Glutamatergic neuron (in vitro differentiated cells): Measurements from ENCODE around the gene FBH1. TPM values are rescaled to one million over a fixed set of nuclear protein-coding genes. Genes with fewer than 3 reads are reported as not detected.

Source experiments
- DNase-seq: peaks from one replicate; pipeline ENCODE4 v3.0.0; 2022
- H3K27ac Mint-ChIP-seq: one replicate; pipeline ENCODE4 v1.8.0; 2020; ENCODE audit warnings: mild to moderate bottlenecking, mixed read lengths, inconsistent platforms; ENCODE audit not compliant: unreplicated experiment
- H3K27me3 Mint-ChIP-seq: one replicate; pipeline ENCODE4 v1.8.0; 2020; ENCODE audit warnings: mild to moderate bottlenecking, moderate library complexity, mixed read lengths, inconsistent platforms; ENCODE audit not compliant: unreplicated experiment
- H3K36me3 Mint-ChIP-seq: one replicate; pipeline ENCODE4 v1.8.0; 2020; ENCODE audit warnings: mild to moderate bottlenecking, mixed read lengths, inconsistent platforms; ENCODE audit not compliant: unreplicated experiment
- H3K4me1 Mint-ChIP-seq: one replicate; pipeline ENCODE4 v1.8.0; 2020; ENCODE audit warnings: mild to moderate bottlenecking, low read depth, mixed read lengths, inconsistent platforms; ENCODE audit not compliant: unreplicated experiment
- H3K4me3 Mint-ChIP-seq: one replicate; pipeline ENCODE4 v1.8.0; 2020; ENCODE audit warnings: mild to moderate bottlenecking, mixed read lengths, inconsistent platforms; ENCODE audit not compliant: unreplicated experiment
- H3K9me3 Mint-ChIP-seq: one replicate; pipeline ENCODE4 v1.8.0; 2020; ENCODE audit warnings: mild to moderate bottlenecking, moderate library complexity, mixed read lengths, inconsistent platforms; ENCODE audit not compliant: unreplicated experiment
- total RNA-seq: library from RNA; stranded (reverse); fragmentation: NEBNext Ultra II Directional; extraction: Animal tissue kit (Norgen Biotek cat#: 25700); gene quantifications from one replicate; pipeline ENCODE4 v1.2.1, GENCODE V29; 2021; ENCODE audit not compliant: unreplicated experiment
- TF ChIP-seq, protein P1 (sequence below): fragments of 200-600 bp; sonication (generic); IDR thresholded peaks from one replicate; pipeline ENCODE4 v1.5.0; 2021; ENCODE audit not compliant: partially characterized antibody, unreplicated experiment

The FBH1 gene
- total RNA-seq, 1 donor from 2014 or later, result 65.0 TPM

DNA sequence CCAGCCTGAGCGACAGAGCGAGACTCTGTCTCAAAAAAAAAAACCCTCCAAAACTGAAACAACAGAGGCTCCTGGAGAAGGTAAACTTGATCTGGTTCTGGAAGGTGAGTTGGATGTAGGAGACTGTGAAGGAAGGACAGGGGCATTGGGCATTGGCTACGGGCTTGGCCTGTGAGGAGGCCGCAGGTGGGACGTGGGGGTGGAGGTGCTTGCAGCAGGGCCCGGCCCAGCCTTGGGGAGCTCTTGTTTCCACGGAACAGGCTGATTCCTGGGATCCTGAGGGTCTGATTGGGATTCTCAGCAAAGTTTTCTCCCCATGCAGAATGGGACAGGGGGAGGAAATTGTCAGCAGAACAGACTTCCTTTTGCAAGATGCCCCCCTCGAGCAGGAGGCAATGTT, 56.7 kb downstream of the FBH1 start:
- peaks cover 4% of the 10 kb centered on the region for H3K9me3 Mint-ChIP-seq
- peaks cover under 1% of the 10 kb centered on the region for H3K27me3 Mint-ChIP-seq
- TF ChIP-seq, protein P1, sequence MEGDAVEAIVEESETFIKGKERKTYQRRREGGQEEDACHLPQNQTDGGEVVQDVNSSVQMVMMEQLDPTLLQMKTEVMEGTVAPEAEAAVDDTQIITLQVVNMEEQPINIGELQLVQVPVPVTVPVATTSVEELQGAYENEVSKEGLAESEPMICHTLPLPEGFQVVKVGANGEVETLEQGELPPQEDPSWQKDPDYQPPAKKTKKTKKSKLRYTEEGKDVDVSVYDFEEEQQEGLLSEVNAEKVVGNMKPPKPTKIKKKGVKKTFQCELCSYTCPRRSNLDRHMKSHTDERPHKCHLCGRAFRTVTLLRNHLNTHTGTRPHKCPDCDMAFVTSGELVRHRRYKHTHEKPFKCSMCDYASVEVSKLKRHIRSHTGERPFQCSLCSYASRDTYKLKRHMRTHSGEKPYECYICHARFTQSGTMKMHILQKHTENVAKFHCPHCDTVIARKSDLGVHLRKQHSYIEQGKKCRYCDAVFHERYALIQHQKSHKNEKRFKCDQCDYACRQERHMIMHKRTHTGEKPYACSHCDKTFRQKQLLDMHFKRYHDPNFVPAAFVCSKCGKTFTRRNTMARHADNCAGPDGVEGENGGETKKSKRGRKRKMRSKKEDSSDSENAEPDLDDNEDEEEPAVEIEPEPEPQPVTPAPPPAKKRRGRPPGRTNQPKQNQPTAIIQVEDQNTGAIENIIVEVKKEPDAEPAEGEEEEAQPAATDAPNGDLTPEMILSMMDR, result no peak
- peaks cover 11% of the 10 kb centered on the region for H3K4me1 Mint-ChIP-seq
- H3K4me3 Mint-ChIP-seq, result no peak overlapping the region
- DNase-seq, result no peak
- no peak overlapping the region for H3K27ac Mint-ChIP-seq
- H3K36me3 Mint-ChIP-seq, result no peaks in the 10 kb centered on the region

DNA sequence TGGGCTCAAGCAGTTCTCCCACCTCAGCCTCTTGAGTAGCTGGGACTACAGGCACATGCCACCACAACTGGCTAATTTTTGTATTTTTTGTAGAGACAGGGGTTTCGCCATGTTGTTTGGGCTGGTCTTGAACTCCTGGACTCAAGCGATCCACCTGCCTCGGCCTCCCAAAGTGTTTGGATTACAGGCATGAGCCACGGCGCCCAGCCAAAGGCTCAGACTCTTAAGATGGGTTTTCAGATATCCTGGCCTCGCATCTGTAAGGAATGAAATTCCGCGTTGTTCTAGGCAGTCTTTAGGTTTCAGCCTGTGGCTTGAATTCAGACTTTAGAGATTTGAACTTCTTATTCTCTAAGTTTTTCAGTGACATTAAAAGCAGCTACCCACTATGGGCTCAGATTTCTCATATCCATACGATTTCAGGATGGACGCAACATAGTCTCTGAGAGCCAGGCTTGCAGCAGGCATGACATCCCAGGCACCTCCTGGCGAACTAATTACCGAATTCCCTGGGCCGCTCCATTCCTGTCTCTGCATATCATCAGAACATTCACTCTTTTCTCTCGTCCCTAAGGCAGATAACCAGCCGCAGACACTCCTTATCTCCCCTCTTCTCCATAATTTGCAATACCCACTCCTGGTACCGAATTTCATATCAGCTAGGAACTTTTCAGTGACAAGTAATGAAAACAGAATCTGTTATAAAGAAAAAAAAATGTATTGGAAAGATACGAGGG, 57.6 kb downstream of the FBH1 start:
- DNase-seq, result no peak
- Mint-ChIP-seq H3K27me3 (peaks cover 2% of the 10 kb centered on the region), H3K4me3 (no peak overlapping the region), H3K36me3 (no peaks in the 10 kb centered on the region), H3K27ac (no peak overlapping the region), H3K4me1 (peaks cover 11% of the 10 kb centered on the region), H3K9me3 (peaks cover 4% of the 10 kb centered on the region)
- TF ChIP-seq, protein P1, result no peak

DNA sequence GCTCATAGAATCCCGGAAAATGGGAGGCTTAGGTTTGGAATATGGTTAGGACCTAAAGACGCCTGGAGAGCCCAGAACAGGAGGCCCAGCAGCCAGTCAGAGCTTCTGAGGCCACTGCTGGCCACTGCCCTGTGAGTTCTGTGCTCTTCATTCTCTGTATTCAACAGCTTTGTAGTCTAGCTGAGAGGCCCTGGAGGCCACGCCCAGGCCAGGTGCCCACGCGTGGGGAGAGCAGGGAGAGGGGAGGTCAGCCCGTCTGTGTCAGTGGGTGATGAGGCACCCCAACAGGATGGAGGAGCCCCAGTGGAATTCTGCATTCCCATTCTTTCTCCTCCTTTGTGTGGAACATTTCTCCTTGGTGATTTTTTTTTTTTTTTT, 58.2 kb downstream of the FBH1 start:
- DNase-seq, result no peak
- peaks cover 11% of the 10 kb centered on the region for H3K4me1 Mint-ChIP-seq
- TF ChIP-seq, protein P1, result no peak
- H3K9me3 Mint-ChIP-seq, result peaks cover 4% of the 10 kb centered on the region
- no peak overlapping the region for H3K27ac Mint-ChIP-seq
- H3K36me3 Mint-ChIP-seq, result no peaks in the 10 kb centered on the region
- no peak overlapping the region for H3K4me3 Mint-ChIP-seq
- H3K27me3 Mint-ChIP-seq, result peaks cover 2% of the 10 kb centered on the region

DNA sequence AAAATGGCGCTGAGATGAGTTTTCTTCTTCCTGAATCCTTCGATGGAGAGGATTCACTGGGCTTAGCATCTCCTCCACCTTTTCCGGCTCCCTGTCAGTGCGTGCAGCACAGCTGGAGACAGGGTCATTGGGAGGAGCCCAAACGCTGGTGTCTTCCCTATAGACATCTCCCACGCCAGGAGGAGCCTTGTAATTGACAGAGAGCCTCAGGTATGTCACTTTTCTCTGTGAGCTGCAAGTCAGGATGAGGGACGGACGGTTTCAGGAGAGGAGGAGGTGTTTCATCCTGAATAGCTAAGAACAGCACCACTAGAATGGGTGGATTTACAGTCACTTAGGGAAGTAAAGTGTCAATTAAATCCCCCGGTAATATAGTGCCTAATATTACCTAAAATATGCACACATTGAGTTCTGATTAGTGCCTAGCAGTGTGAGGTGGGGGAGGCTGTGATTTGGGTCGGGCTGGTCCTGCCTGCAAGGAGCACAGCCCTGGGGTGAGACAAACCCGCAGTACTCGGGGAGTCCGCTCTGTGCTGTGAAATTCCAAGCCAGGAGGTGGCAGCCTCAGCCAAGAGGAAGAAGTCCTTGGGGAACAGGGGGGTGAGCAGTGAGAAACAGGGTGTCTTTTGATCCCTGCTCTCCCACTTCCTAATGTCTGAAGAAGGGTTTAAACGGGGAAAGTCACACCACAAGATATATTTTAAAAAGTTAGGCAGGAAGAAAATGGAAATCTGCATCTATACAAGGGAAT, 59.1 kb downstream of the FBH1 start:
- Mint-ChIP-seq H3K36me3 (no peaks in the 10 kb centered on the region), H3K9me3 (peaks cover 4% of the 10 kb centered on the region), H3K27me3 (peaks cover 2% of the 10 kb centered on the region), H3K4me3 (no peak overlapping the region), H3K4me1 (peaks cover 8% of the 10 kb centered on the region), H3K27ac (no peak overlapping the region)
- TF ChIP-seq, protein P1, result no peak
- DNase-seq, result peak; percentile 62

DNA sequence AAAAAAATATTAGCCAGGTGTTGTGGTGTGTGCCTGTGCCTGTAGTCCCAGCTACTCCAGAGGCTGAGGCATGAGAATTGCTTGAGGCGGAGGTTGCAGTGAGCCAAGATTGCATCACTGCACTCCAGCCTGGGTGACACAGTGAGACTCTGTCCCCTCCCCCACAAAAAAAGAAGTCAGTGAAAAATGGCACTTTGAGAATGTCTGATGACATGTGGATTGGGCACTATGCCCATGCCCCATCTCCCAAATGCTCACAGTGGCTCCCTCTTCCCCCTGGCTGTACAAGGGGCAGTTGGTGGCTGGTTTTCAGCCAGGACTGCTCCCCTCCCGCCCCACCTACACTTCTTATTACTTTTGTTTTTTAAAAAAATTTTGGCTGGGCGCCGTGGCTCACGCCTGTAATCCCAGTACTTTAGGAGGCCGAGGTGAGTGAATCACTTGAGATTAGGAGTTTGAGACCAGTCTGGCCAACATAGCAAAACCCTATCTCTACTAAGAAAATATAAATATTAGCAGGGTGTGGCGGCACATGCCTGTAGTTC, 61.2 kb downstream of the FBH1 start:
- Mint-ChIP-seq H3K36me3 (no peaks in the 10 kb centered on the region), H3K9me3 (peaks cover 4% of the 10 kb centered on the region), H3K27me3 (peaks cover 2% of the 10 kb centered on the region), H3K27ac (no peak overlapping the region), H3K4me3 (no peak overlapping the region), H3K4me1 (peaks cover 8% of the 10 kb centered on the region)
- TF ChIP-seq, protein P1, result no peak
- DNase-seq, result no peak
